A549 (cell line): ENCODE data around the gene PDE4D.

Experiments
- CTCF ChIP-seq: fragments of >200 bp; sonication (Bioruptor Twin); formaldehyde crosslinking; IDR thresholded peaks from 3 replicates; pipeline ENCODE4 v1.5.1; 2016
- EHMT2 ChIP-seq: fragments of 200-600 bp; sonication (generic); IDR thresholded peaks from 2 replicates; pipeline ENCODE4 v1.6.1; 2016; ENCODE audit warnings: antibody characterized with exemption, low read depth, mild to moderate bottlenecking, moderate library complexity
- HOXB13 ChIP-seq: fragments of 250-450 bp; sonication (Bioruptor Pico); IDR thresholded peaks from 2 replicates; pipeline ENCODE4 v1.5.0; 2020; ENCODE audit warnings: low read depth, mild to moderate bottlenecking, moderate library complexity
- JUN ChIP-seq, 2 experiments: fragments of >200 bp; sonication (Bioruptor Twin); formaldehyde crosslinking; IDR thresholded peaks; 2 replicates in 1 of 2; 3 replicates in 1 of 2; pipeline ENCODE4 v1.6.1; 2016 to 2017
- MAZ ChIP-seq: fragments of 150-350 bp; IDR thresholded peaks from 2 replicates; pipeline ENCODE4 v1.6.1; 2014; ENCODE audit warnings: antibody characterized with exemption, low read depth, low read length, borderline replicate concordance
- POLR2A ChIP-seq: IDR thresholded peaks from 2 replicates; pipeline ENCODE4 v1.6.1; 2012; ENCODE audit warnings: mild to moderate bottlenecking, low read length
- RAD21 ChIP-seq, 2 experiments: fragments of >200 bp in 1 of 2; sonication (Bioruptor Twin) in 1 of 2; formaldehyde crosslinking in 1 of 2; IDR thresholded peaks in 1 of 2; conservative IDR thresholded peaks in 1 of 2; 2 replicates in 1 of 2; 3 replicates in 1 of 2; pipeline ENCODE4 v1.6.1; 2012 to 2018; ENCODE audit warnings: inconsistent platforms in 1 of 2
- RARB ChIP-seq: fragments of 250-450 bp; sonication (Bioruptor Pico); IDR thresholded peaks from 2 replicates; pipeline ENCODE4 v1.8.0; 2021; ENCODE audit warnings: mild to moderate bottlenecking, moderate library complexity
- REST ChIP-seq: fragments of 200-600 bp; sonication (generic); IDR thresholded peaks from 2 replicates; pipeline ENCODE4 v1.6.1; 2016; ENCODE audit warnings: antibody characterized with exemption, mild to moderate bottlenecking, moderate library complexity
- RFX5 ChIP-seq: fragments of 450-650 bp; IDR thresholded peaks from 2 replicates; pipeline ENCODE4 v1.7.1; 2014; ENCODE audit warnings: antibody characterized with exemption, mild to moderate bottlenecking, moderate library complexity
- SREBF2 ChIP-seq: fragments of 450-650 bp; IDR thresholded peaks from 2 replicates; pipeline ENCODE4 v1.6.1; 2014; ENCODE audit warnings: mild to moderate bottlenecking, moderate library complexity
- ZNF302 ChIP-seq: fragments of 250-450 bp; sonication (Bioruptor Pico); IDR thresholded peaks from 2 replicates; pipeline ENCODE4 v1.9.0; 2021; ENCODE audit warnings: inconsistent platforms, mild to moderate bottlenecking, moderate library complexity
- ZSCAN20 ChIP-seq: fragments of 250-450 bp; sonication (Bioruptor Pico); IDR thresholded peaks from 2 replicates; pipeline ENCODE4 v1.8.0; 2022; ENCODE audit warnings: mild to moderate bottlenecking, moderate library complexity

GRCh38 chr5:59826996-59827395 lies 66.5 kb downstream of the PDE4D start:
- TF ChIP-seq POLR2A, result no peak
- TF ChIP-seq REST, result no peak
- no peak for TF ChIP-seq CTCF
- TF ChIP-seq SREBF2, result no peak
- TF ChIP-seq RFX5, result no peak
- no peak for TF ChIP-seq HOXB13 (CRISPR knock-in tag)
- TF ChIP-seq ZNF302 (CRISPR knock-in tag), result no peak
- TF ChIP-seq RAD21 (conservative IDR thresholded peaks at IDR 0.05 in 1 of 2, IDR thresholded peaks at IDR 0.05 in 1 of 2), result no peak
- TF ChIP-seq EHMT2, result no peak
- no peak for TF ChIP-seq ZSCAN20 (CRISPR knock-in tag)
- no peak for TF ChIP-seq JUN (IDR thresholded peaks at IDR 0.05)
- TF ChIP-seq MAZ, result no peak
- no peak for TF ChIP-seq RARB (CRISPR knock-in tag)
